LHCN-M2 (cell line): Measurements from ENCODE around the gene TPO. TPM values are rescaled to one million over a fixed set of nuclear protein-coding genes. Genes with fewer than 3 reads are reported as not detected.
"Not testable (repeated sequence)": the region's sequence is repeated elsewhere in the genome, so short reads cannot be mapped to it uniquely, and the experiment has no call there.

ENCODE experiments used
- DNase-seq: peaks from one replicate; pipeline ENCODE4 v3.0.0-alpha.2; 2012; ENCODE audit warnings: low read depth
- total RNA-seq: library from RNA; depleted of rRNA; stranded (reverse); fragments of >200 nt; gene quantifications from 2 replicates; pipeline ENCODE4 v1.2.3, GENCODE V29; 2014

Gene TPO
- total RNA-seq, 1 experiment from 2014 or later = not detected

DNA sequence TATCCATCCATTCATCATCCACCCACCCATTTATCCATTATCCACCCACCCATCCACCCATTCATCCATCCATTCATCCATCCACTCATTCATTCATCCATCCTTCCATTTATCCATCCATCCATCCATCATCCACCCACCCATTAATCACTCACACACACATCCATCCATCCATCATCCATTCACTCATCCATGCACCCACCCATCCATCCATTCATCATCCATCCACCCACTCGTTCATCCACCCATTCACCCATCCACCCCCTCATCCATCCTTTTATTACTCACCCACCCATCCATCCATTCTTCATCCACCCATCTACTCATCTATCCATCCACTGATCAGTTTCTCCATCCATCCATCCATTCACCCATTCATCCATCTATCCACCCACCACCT is 8.1 kb upstream of the TPO start:
- DNase-seq = no peak

- no peak for DNase-seq
Measured at GRCh38 chr2:1405967-1406366, 7.3 kb upstream of the TPO start.

GRCh38 chr2:1406434-1406833 is 6.8 kb upstream of the TPO start:
- DNase-seq = no peak

GRCh38 chr2:1407950-1408675 is 5.2 kb upstream of the TPO start:
- no peak for DNase-seq

- no peak for DNase-seq
Measured at GRCh38 chr2:1414121-1414520, 858 bp downstream of the TPO start.

- not testable (repeated sequence) for DNase-seq
Measured at GRCh38 chr2:1414901-1415300, 1.6 kb downstream of the TPO start.

- DNase-seq = no peak
Measured at GRCh38 chr2:1415501-1415900, 2.2 kb downstream of the TPO start.

DNA sequence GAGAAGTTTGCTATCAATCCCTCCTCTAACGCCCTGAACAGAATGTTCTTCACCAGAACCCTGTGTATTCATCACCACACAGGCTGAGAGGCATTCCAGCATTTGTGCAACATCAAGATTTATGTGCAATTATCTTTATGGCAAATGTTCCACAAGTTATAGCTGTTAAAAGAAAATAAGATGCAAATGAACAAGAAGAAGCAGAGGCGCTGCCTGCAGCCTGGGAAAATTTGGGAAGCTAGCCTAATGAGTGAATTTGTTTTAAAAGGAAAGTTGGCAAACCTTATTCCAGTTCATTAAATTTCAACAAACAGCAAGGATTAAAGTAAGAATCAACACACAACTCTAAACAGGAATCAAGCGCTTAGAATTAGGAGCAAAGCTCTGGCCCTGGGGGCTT is 5.3 kb downstream of the TPO start:
- no peak for DNase-seq

DNA sequence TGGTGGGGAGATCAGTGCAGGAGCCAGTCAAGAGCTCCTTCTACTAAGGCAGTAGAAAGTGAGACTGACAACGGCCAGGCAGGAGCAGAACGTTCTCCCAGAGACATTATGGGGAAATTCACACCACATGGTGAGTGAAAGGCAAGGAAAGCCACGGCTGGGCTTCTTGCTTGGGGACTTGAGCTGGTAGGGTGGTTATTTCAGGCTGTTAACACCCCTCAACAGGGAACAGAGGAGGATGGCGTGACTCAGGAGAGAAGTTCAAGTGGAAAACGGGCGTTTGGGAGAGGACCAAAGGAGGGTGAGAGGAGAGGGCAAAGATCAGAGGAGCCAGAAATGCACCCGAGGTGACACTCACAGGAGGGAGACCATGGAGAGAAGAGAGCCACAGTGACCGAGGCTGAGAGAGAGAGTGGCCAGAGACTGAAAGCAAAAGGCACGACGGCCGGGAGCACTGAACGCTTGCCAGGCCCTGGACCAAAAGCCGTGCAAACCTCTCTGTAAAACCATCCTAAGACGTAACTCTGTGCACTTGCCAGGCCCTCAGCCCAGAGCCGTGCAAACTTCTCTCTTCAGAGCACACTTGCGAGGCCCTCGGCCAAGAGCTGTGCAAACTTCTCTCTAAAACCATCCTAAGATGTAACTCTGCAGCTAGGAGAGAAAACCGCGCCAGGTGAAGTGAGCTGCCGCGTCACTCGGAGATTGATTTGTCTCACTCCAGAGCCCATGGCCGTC is 7.7 kb downstream of the TPO start:
- DNase-seq = no peak

DNA sequence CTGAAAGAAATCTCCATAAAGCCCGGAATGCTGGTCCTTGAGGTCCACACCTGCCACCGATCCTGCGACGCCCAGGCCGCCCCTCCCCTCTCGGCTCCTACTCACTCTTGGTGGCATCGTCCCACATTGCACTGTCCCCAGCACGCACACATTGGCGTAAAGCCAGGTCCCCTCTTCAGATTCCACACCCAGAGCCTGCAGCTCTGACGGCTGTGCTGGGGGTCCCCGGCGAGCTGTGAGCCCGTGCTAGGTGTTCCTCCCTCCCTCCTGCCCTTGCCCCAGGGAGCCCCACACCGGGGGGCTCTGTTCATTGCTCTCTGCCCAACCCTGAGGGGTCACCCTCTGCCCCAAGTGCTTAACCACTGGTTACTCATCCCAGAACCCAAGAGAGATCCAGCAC is 8.5 kb downstream of the TPO start:
- no peak for DNase-seq

DNA sequence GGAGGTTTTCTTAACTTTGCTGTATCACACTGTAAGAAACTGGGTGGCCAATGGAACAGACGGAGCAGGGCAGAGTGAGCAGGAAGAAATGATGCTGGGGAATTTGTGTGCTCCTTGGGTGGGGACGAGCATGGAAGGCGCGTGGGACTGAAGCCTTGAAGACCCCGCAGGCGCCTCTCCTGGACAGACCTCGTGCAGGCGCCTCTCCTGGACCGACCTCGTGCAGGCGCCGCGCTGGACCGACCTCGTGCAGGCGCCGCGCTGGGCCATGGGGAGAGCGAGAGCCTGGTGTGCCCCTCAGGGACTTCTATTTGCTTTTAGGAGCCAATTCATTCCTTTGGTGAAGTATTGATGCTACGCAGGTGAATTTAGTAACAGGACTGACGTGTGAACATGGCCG is 8.9 kb downstream of the TPO start:
- DNase-seq = no peak

DNA sequence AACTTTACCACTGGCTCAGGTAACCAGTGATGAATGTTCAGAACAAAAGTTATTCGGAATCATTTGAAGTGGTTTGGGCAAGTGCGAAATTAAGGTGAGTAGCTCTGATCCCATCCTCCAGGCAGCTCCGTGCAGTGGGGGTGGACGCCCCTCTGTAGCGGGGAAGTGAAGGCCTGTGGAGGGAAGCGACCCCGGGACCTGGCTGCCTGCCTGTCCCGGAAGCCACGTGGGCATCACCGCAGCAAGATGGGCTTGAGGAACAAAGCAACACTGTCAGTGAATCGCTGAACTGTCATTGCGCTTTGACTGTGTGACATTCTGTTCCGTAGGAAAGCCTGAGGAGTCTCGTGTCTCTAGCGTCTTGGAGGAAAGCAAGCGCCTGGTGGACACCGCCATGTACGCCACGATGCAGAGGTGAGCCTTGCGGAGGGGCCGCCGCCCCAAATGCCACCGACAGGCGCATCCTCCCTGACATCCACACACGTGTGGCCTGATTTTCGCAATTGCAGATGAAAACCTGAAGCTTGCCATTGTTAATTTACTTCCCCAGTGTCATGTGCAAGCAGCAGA is 9.5 kb downstream of the TPO start:
- DNase-seq = no peak

GRCh38 chr2:1427086-1427485 is 13.8 kb downstream of the TPO start:
- DNase-seq = no peak

GRCh38 chr2:1429895-1430294 is 16.6 kb downstream of the TPO start:
- no peak for DNase-seq

- DNase-seq = no peak
Measured at GRCh38 chr2:1430491-1430890, 17.2 kb downstream of the TPO start.

DNA sequence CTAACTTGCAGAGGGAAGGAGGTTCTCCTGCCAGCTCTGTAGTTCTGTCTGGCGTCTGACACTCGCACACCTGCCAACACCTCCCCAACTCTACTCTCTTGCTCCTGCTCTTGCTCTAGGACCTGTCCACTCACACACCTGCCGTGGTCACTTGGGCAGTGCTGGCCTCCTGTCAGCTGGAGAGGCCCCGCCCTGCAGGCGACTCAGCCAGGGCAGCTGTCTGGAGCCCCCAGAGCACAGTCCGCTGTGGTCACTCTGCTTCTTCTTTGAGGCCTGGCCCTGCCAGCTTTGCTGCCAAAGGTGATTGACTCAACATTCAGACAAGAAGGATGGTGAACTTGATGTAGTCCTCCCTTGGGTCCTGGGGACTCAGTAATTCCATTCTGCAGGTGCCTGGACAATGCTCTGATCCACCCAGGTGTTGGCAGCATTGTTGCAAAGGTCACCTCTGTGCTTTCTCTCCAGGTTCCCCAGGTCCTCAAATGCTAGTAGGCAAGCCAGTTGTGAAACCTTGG is 18.7 kb downstream of the TPO start:
- no peak for DNase-seq

GRCh38 chr2:1432726-1433125 is 19.5 kb downstream of the TPO start:
- no peak for DNase-seq

GRCh38 chr2:1436369-1436768 is 23.1 kb downstream of the TPO start:
- DNase-seq = no peak

DNA sequence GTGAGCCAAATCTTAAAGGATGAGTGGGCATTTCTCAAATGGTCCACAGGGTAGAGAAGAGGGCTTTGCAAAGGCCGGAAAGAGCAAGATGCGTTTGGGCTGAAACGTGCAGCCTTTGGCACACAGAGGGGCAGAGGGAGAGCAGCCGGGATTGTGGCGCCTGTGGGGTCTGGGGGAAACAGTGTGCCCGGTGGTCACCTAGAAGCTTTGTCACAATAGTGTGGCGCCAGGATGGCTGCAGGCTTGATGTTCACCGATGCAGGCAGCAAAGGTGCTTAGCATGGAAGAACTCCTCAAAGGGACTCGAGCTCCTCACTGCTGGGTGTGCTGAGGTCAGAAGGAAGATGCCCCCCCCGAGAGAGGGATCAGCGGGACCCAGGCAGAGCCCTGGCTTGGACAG is 23.8 kb downstream of the TPO start:
- DNase-seq = no peak

GRCh38 chr2:1437537-1437936 is 24.3 kb downstream of the TPO start:
- DNase-seq = no peak

GRCh38 chr2:1438972-1439371 is 25.7 kb downstream of the TPO start:
- no peak for DNase-seq

GRCh38 chr2:1440581-1440980 is 27.3 kb downstream of the TPO start:
- no peak for DNase-seq

DNA sequence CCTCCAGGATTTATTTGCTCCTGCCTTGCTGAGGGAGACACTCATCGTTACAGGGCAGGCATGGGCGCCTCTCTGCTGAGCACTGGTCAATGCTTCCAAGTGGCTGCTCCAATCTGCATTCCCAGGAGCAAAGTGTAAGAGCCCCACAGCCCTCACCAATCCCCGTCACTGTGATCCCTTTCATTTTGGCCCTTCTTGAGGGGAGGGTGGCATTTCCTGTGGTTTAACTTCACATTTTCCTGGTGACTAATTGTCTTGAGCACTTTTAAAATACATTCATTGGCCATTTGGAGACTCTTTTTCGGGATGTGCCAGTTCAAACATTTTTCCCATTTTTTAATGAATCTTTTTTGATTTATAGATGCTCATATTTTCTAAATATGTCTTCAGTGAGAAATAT is 33.0 kb downstream of the TPO start:
- DNase-seq = peak; percentile 0
